DOHH2 (cell line): ENCODE measurements around the gene NRCAM.

Experiments
- H3F3A ChIP-seq: fragments of 200-600 bp; sonication (generic), shearing (Covaris generic); 2 replicates; pipeline ENCODE4 v1.6.0; 2016; ENCODE audit warnings: antibody characterized with exemption, mild to moderate bottlenecking; ENCODE audit not compliant: control insufficient read depth, insufficient read depth
- H3K27ac ChIP-seq: fragments of 200-600 bp; sonication (generic); 2 replicates; pipeline ENCODE4 v1.5.1; 2014; ENCODE audit warnings: low read depth, mild to moderate bottlenecking, low read length, moderate library complexity
- H3K27me3 ChIP-seq: fragments of 200-600 bp; sonication (generic); 2 replicates; pipeline ENCODE4 v1.6.1; 2014; ENCODE audit warnings: mild to moderate bottlenecking, low read length, mixed read lengths; ENCODE audit not compliant: control insufficient read depth
- H3K36me3 ChIP-seq: fragments of 200-600 bp; sonication (generic); 2 replicates; pipeline ENCODE4 v1.6.1; 2014; ENCODE audit warnings: mild to moderate bottlenecking, low read length, moderate library complexity, mixed read lengths; ENCODE audit not compliant: control insufficient read depth
- H3K4me1 ChIP-seq: fragments of 200-600 bp; sonication (generic); 2 replicates; pipeline ENCODE4 v1.6.1; 2014; ENCODE audit warnings: mild to moderate bottlenecking, low read length, mixed read lengths; ENCODE audit not compliant: control insufficient read depth
- H3K4me2 ChIP-seq: fragments of 200-600 bp; sonication (generic); 2 replicates; pipeline ENCODE4 v1.6.0; 2014; ENCODE audit warnings: mild to moderate bottlenecking, low read length, moderate library complexity
- H3K4me3 ChIP-seq: fragments of 200-600 bp; sonication (generic); 2 replicates; pipeline ENCODE4 v1.5.1; 2014; ENCODE audit warnings: mild to moderate bottlenecking, low read length, mixed read lengths
- H3K79me2 ChIP-seq: fragments of 200-600 bp; sonication (generic); 2 replicates; pipeline ENCODE4 v1.6.1; 2014; ENCODE audit warnings: mild to moderate bottlenecking, low read length, mixed read lengths; ENCODE audit not compliant: control insufficient read depth
- H3K9me2 ChIP-seq: fragments of 200-600 bp; sonication (generic); replicated peaks from 2 replicates; pipeline ENCODE4 v1.6.1; 2014; ENCODE audit warnings: mild to moderate bottlenecking, low read length, mixed read lengths; ENCODE audit not compliant: control insufficient read depth
- H3K9me3 ChIP-seq: fragments of 200-600 bp; sonication (generic); 2 replicates; pipeline ENCODE4 v1.6.1; 2014; ENCODE audit warnings: antibody characterized with exemption, low read length, mixed read lengths; ENCODE audit not compliant: control insufficient read depth, insufficient read depth
- H4K20me1 ChIP-seq: fragments of 200-600 bp; sonication (generic); 2 replicates; pipeline ENCODE4 v1.6.0; 2014; ENCODE audit warnings: low read depth, mild to moderate bottlenecking, antibody characterized with exemption, low read length, moderate library complexity; ENCODE audit not compliant: control insufficient read depth, insufficient read depth
- EZH2phosphoT487 ChIP-seq: fragments of 200-600 bp; sonication (generic); IDR thresholded peaks from 2 replicates; pipeline ENCODE4 v1.6.1; 2017; ENCODE audit warnings: borderline replicate concordance, mild to moderate bottlenecking, antibody characterized with exemption, low read length, moderate library complexity, mixed read lengths
- TF ChIP-seq, protein P1 (sequence below): fragments of 200-600 bp; sonication (generic); IDR thresholded peaks from one replicate; pipeline ENCODE4 v1.5.1; 2014; ENCODE audit warnings: antibody characterized with exemption, mild to moderate bottlenecking, low read depth, low read length; ENCODE audit not compliant: poor library complexity, severe bottlenecking

Gene NRCAM

DNA sequence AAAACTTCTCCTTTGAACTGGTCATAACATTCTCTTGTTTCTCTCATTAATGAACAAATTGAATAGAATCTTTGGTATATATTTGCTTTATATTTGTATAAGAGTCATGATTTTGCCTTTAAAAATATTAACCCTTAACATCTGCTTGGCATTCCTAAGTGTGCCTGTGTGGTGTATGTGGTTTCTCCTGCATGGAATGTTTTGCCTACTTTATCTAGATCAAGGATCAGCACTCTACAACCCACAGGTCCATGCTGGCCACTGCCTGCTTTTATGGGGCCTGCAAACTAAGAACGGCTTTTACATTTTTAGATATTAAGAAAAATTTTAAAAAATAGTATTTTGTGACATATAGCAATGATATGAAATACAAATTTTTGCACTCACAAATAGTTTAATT is 321.8 kb downstream of the NRCAM start:
- Histone ChIP-seq H3K4me3 (no peak overlapping the region), H3K79me2 (no peaks in the 10 kb centered on the region), H3F3A (no peaks in the 10 kb centered on the region), H3K36me3 (no peaks in the 10 kb centered on the region), H4K20me1 (no peaks in the 10 kb centered on the region), H3K9me2 (no peaks in the 10 kb centered on the region), H3K27ac (no peak overlapping the region), H3K9me3 (no peaks in the 10 kb centered on the region), H3K4me2 (no peak overlapping the region), H3K27me3 (peaks cover 11% of the 10 kb centered on the region), H3K4me1 (peaks cover 7% of the 10 kb centered on the region; the same call in 1 of the 2 replicates)
- no peak for TF ChIP-seq EZH2phosphoT487
- TF ChIP-seq, protein P1, sequence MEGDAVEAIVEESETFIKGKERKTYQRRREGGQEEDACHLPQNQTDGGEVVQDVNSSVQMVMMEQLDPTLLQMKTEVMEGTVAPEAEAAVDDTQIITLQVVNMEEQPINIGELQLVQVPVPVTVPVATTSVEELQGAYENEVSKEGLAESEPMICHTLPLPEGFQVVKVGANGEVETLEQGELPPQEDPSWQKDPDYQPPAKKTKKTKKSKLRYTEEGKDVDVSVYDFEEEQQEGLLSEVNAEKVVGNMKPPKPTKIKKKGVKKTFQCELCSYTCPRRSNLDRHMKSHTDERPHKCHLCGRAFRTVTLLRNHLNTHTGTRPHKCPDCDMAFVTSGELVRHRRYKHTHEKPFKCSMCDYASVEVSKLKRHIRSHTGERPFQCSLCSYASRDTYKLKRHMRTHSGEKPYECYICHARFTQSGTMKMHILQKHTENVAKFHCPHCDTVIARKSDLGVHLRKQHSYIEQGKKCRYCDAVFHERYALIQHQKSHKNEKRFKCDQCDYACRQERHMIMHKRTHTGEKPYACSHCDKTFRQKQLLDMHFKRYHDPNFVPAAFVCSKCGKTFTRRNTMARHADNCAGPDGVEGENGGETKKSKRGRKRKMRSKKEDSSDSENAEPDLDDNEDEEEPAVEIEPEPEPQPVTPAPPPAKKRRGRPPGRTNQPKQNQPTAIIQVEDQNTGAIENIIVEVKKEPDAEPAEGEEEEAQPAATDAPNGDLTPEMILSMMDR, result no peak

DNA sequence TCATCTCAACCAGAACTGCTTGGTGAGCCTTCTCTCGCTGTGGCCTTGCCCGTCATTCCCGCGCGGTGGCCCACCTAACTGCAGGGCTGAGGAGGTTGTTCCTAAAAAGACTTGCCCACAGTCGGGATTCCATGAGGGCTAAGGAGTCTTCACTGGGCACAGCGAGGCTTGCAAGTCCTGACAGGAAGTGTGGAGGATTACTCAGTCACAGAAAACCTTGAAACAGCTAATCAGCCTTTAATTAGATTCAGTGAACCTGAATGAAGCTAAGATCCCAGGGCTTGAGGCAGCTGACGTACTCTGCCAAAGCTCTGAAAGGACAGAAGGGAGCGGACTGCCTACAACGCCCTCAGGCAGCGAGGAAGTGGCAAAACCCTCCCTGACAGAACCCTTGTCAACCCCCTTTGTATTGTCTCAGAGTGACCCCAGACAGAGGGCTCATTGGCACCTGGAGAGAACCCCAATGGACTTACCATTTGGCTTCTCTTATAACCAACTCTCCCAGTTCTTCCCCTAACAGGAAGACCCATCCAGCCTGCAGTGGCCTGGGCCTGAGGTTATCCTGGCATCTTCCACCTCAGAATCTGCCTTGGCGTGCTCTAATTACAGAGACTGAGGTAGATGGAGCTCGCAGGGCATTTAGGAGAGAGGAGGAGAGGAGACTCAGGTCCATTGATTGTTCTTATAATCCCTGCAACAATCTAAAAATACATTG is 323.5 kb downstream of the NRCAM start:
- Histone ChIP-seq H3K36me3 (no peaks in the 10 kb centered on the region), H3K27ac (no peak overlapping the region), H3K4me3 (no peak overlapping the region), H3K79me2 (no peaks in the 10 kb centered on the region), H4K20me1 (no peaks in the 10 kb centered on the region), H3K27me3 (peaks cover 10% of the 10 kb centered on the region; the same call in 1 of the 2 replicates), H3K4me2 (no peak overlapping the region), H3K9me3 (no peaks in the 10 kb centered on the region), H3F3A (no peaks in the 10 kb centered on the region), H3K9me2 (no peaks in the 10 kb centered on the region), H3K4me1 (peaks cover 7% of the 10 kb centered on the region; the same call in 1 of the 2 replicates)
- TF ChIP-seq, protein P1, result no peak
- no peak for TF ChIP-seq EZH2phosphoT487

DNA sequence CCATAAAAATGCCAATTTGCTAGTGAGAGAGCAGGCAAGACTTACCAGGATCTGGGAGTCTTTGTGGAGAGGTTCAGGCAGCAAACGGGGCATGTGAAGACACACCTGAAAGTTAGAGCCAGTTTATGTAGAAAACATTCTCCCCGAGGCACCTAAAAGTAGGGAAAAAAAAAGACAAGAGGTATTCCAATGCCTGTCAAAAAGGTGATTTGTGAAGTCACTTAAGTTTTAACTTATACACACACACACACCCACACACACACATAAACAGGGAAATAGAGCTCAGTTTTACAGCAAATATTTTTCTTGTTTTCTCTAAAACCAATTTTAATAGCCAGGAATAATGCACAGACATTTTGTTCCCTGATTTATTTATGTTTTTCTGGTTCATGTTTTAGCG is 326.0 kb downstream of the NRCAM start, which contains the start of gene LAMB4:
LAMB4 (minus strand) TSS at position 101 of the 400 bp plus-strand sequence. CDS start 7,197 bp downstream, outside the sequence.
- H3F3A ChIP-seq, result no peaks in the 10 kb centered on the region
- H3K9me3 ChIP-seq, result no peaks in the 10 kb centered on the region
- H3K4me3 ChIP-seq, result no peak within 1 kb of the TSS
- H3K4me1 ChIP-seq, result peaks cover under 1% of the 10 kb centered on the region; the same call in 1 of the 2 replicates
- no peaks in the 10 kb centered on the region for H3K9me2 ChIP-seq
- H4K20me1 ChIP-seq, result no peaks in the 10 kb centered on the region
- H3K79me2 ChIP-seq, result no peaks in the 10 kb centered on the region
- peaks cover 10% of the 10 kb centered on the region; the same call in 1 of the 2 replicates for H3K27me3 ChIP-seq
- TF ChIP-seq, protein P1, result no peak
- no peak for TF ChIP-seq EZH2phosphoT487
- H3K36me3 ChIP-seq, result no peaks in the 10 kb centered on the region
- H3K4me2 ChIP-seq, result no peak within 1 kb of the TSS
- no peak within 1 kb of the TSS for H3K27ac ChIP-seq
